Spleen (tissue), 7 donors: Measurements from ENCODE around the gene NDUFS4.

Source experiments
- CTCF ChIP-seq, 11 experiments: fragments of 200-600 bp in 7 of 11; fragments of 450-650 bp in 4 of 11; sonication (generic) in 4 of 11; IDR thresholded peaks in 8 of 11; conservative IDR thresholded peaks in 3 of 11; 1 replicate in 7 of 11; 2 replicates in 4 of 11; pipeline versions ENCODE4 v1.4.0 to v1.8.0; 2016 to 2021; ENCODE audit warnings: antibody characterized with exemption in 11 of 11, inconsistent platforms in 4 of 11, mild to moderate bottlenecking in 1 of 11
- POLR2A ChIP-seq, 3 donors: fragments of 450-650 bp; IDR thresholded peaks; one replicate each; pipeline ENCODE4 v1.5.1; 2017; ENCODE audit warnings: antibody characterized with exemption in 3 of 3, mild to moderate bottlenecking in 1 of 3
- donor health status: DM: no; HTN: no; CAD: no; lungs with moderate emphysema.
- donor health status: DM: no; HTN: no; CAD: no.
- donor health status: DM: no; HTN: no; CAD: no.

GRCh38 chr5:53601570-53601969, 41.1 kb downstream of the NDUFS4 start:
- TF ChIP-seq CTCF (IDR thresholded peaks at IDR 0.05 in 8 of 11, conservative IDR thresholded peaks at IDR 0.05 in 3 of 11) (no peak), POLR2A (IDR thresholded peaks at IDR 0.05) (no peak)
